ENCODE data around the gene RITA1. TPM values are rescaled to one million over a fixed set of nuclear protein-coding genes. Genes with fewer than 3 reads are reported as not detected.
A peak's percentile ranks its signal among the peaks of the same experiment; 100 is the strongest.

The RITA1 gene
- total RNA-seq, 2 donors from 2014 or later: 21.3 to 25.1 TPM

- no peaks in the 10 kb centered on the region for H3K27me3 Mint-ChIP-seq (ENCODE audit: low read depth)
- peaks cover 1 to 10% of the 10 kb centered on the region in 2 donors for H3K36me3 Mint-ChIP-seq (ENCODE audit: insufficient read depth in 2 of 2)
- H3K4me1 Mint-ChIP-seq (ENCODE audit: low read depth): peaks cover 3% of the 10 kb centered on the region
- no peak overlapping the region for H3K4me3 Mint-ChIP-seq
- no peaks in the 10 kb centered on the region for H3K9me3 Mint-ChIP-seq
- ATAC-seq (replicated peaks in 1 of 2) (no peak), DNase-seq (no peak)
- no peak overlapping the region for H3K27ac Mint-ChIP-seq
These were observed 25.6 kb upstream of the RITA1 start for GRCh38 chr12:113159937-113160336.

GRCh38 chr12:113161415-113162016 is 24.0 kb upstream of the RITA1 start:
- Mint-ChIP-seq H3K4me1 (ENCODE audit: low read depth) (peaks cover 3% of the 10 kb centered on the region), H3K9me3 (no peaks in the 10 kb centered on the region), H3K36me3 (ENCODE audit: insufficient read depth in 2 of 2) (peaks cover 1 to 12% of the 10 kb centered on the region in 2 donors), H3K27ac (peak overlapping the region; percentile 63), H3K27me3 (ENCODE audit: low read depth) (no peaks in the 10 kb centered on the region), H3K4me3 (no peak overlapping the region)
- DNase-seq (peak in 1 of 2 donors; percentile 25), ATAC-seq (replicated peaks in 1 of 2) (peak in 1 of 2 donors; percentile 39)

GRCh38 chr12:113162102-113163029 is 23.2 kb upstream of the RITA1 start:
- no peak overlapping the region for H3K4me3 Mint-ChIP-seq
- peaks cover 1 to 16% of the 10 kb centered on the region in 2 donors for H3K36me3 Mint-ChIP-seq (ENCODE audit: insufficient read depth in 2 of 2)
- no peaks in the 10 kb centered on the region for H3K27me3 Mint-ChIP-seq (ENCODE audit: low read depth)
- H3K27ac Mint-ChIP-seq: no peak overlapping the region
- peaks cover 3% of the 10 kb centered on the region for H3K4me1 Mint-ChIP-seq (ENCODE audit: low read depth)
- DNase-seq (no peak), ATAC-seq (replicated peaks in 1 of 2) (no peak)
- H3K9me3 Mint-ChIP-seq: no peaks in the 10 kb centered on the region

GRCh38 chr12:113163030-113163360 is 22.5 kb upstream of the RITA1 start:
- peaks cover 1 to 16% of the 10 kb centered on the region in 2 donors for H3K36me3 Mint-ChIP-seq (ENCODE audit: insufficient read depth in 2 of 2)
- ATAC-seq (replicated peaks in 1 of 2) (no peak), DNase-seq (no peak)
- no peaks in the 10 kb centered on the region for H3K27me3 Mint-ChIP-seq (ENCODE audit: low read depth)
- H3K9me3 Mint-ChIP-seq: no peaks in the 10 kb centered on the region
- H3K4me1 Mint-ChIP-seq (ENCODE audit: low read depth): peaks cover 3% of the 10 kb centered on the region
- no peak overlapping the region for H3K27ac Mint-ChIP-seq
- no peak overlapping the region for H3K4me3 Mint-ChIP-seq

GRCh38 chr12:113164014-113164413 is 21.5 kb upstream of the RITA1 start:
- Mint-ChIP-seq H3K27ac (no peak overlapping the region), H3K9me3 (no peaks in the 10 kb centered on the region)
- no peak for ATAC-seq (replicated peaks in 1 of 2)

GRCh38 chr12:113165521-113166450 is 19.7 kb upstream of the RITA1 start:
- Mint-ChIP-seq H3K27ac (no peak overlapping the region), H3K4me3 (no peak overlapping the region), H3K27me3 (ENCODE audit: low read depth) (no peaks in the 10 kb centered on the region), H3K4me1 (ENCODE audit: low read depth) (peaks cover 3% of the 10 kb centered on the region), H3K36me3 (ENCODE audit: insufficient read depth in 2 of 2) (peaks cover 3 to 20% of the 10 kb centered on the region in 2 donors), H3K9me3 (no peaks in the 10 kb centered on the region)
- ATAC-seq (replicated peaks in 1 of 2) (no peak), DNase-seq (no peak)

More at GRCh38 chr12:113164014-113164413, 21.5 kb upstream of the RITA1 start:
- H3K36me3 Mint-ChIP-seq (ENCODE audit: insufficient read depth in 2 of 2): peaks cover 1 to 17% of the 10 kb centered on the region in 2 donors
- H3K4me1 Mint-ChIP-seq (ENCODE audit: low read depth): peaks cover 3% of the 10 kb centered on the region
- DNase-seq: no peak
- H3K27me3 Mint-ChIP-seq (ENCODE audit: low read depth): no peaks in the 10 kb centered on the region
- H3K4me3 Mint-ChIP-seq: no peak overlapping the region

DNA sequence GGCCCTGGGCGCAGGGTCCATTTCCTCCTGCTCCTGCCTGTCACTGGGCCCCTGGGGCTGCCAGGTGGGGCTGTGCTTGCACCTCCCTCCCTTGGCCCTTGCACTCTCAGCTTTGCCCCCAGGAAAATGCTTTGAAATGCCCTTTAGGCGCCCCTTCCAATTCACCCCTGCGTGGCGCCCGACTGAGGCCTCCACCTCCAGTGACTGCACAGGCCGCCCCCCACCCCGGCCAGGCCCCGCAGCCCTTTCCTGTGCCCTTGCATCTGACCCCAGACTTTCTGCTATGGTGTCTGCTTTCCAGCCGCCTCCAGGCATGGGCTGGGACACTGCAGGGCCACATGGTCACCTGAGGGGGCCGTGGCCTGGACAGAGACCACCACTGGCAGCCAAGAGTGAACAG is 17.7 kb upstream of the RITA1 start:
- peaks cover 5 to 34% of the 10 kb centered on the region in 2 donors for H3K36me3 Mint-ChIP-seq (ENCODE audit: insufficient read depth in 2 of 2)
- no peaks in the 10 kb centered on the region for H3K4me1 Mint-ChIP-seq (ENCODE audit: low read depth)
- ATAC-seq (replicated peaks in 1 of 2) (no peak), DNase-seq (no peak)
- no peaks in the 10 kb centered on the region for H3K9me3 Mint-ChIP-seq
- H3K27ac Mint-ChIP-seq: no peak overlapping the region
- H3K27me3 Mint-ChIP-seq (ENCODE audit: low read depth): no peaks in the 10 kb centered on the region
- H3K4me3 Mint-ChIP-seq: no peak overlapping the region

- Mint-ChIP-seq H3K4me3 (no peak overlapping the region), H3K9me3 (no peaks in the 10 kb centered on the region), H3K4me1 (ENCODE audit: low read depth) (peaks cover 4% of the 10 kb centered on the region), H3K27me3 (ENCODE audit: low read depth) (no peaks in the 10 kb centered on the region), H3K36me3 (ENCODE audit: insufficient read depth in 2 of 2) (peaks cover 10 to 39% of the 10 kb centered on the region in 2 donors), H3K27ac (no peak overlapping the region)
- no peak for DNase-seq
- ATAC-seq (replicated peaks in 1 of 2): no peak
These were observed 15.8 kb upstream of the RITA1 start for GRCh38 chr12:113169697-113170096.

- no peaks in the 10 kb centered on the region for H3K9me3 Mint-ChIP-seq
- DNase-seq (no peak), ATAC-seq (replicated peaks in 1 of 2) (no peak)
- H3K4me3 Mint-ChIP-seq: no peak overlapping the region
- no peaks in the 10 kb centered on the region for H3K27me3 Mint-ChIP-seq (ENCODE audit: low read depth)
- H3K36me3 Mint-ChIP-seq (ENCODE audit: insufficient read depth in 2 of 2): peaks cover 10 to 39% of the 10 kb centered on the region in 2 donors
- H3K4me1 Mint-ChIP-seq (ENCODE audit: low read depth): peaks cover 5% of the 10 kb centered on the region
- H3K27ac Mint-ChIP-seq: no peak overlapping the region
These were observed 15.1 kb upstream of the RITA1 start for GRCh38 chr12:113170457-113170856.

DNA sequence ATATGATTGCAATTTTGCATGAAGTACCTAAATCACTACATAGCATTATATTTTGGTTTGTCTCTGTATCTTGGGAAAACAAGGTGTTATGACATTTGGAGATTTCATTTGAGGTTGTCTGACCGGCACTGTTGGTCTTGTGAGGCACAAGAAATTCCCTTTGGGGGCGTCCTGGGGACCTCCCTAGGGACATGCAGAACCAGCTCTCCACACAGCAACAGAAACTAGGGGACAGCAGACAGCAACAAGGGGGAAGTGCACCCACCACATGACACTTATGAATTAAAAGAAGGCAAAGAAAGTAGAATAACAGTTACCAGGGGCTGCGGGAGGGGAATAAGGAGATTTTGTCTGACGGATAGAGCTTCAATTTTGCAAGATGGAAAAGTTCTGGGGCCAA is 14.6 kb upstream of the RITA1 start:
- ATAC-seq (replicated peaks in 1 of 2) (no peak), DNase-seq (no peak)
- Mint-ChIP-seq H3K27ac (no peak overlapping the region), H3K4me3 (no peak overlapping the region), H3K4me1 (ENCODE audit: low read depth) (peaks cover 5% of the 10 kb centered on the region), H3K27me3 (ENCODE audit: low read depth) (no peaks in the 10 kb centered on the region), H3K36me3 (ENCODE audit: insufficient read depth in 2 of 2) (peaks cover 10 to 38% of the 10 kb centered on the region in 2 donors), H3K9me3 (no peaks in the 10 kb centered on the region)

GRCh38 chr12:113171543-113171942 is 14.0 kb upstream of the RITA1 start:
- peaks cover 5% of the 10 kb centered on the region for H3K4me1 Mint-ChIP-seq (ENCODE audit: low read depth)
- ATAC-seq (replicated peaks in 1 of 2): no peak
- peaks cover 10 to 41% of the 10 kb centered on the region in 2 donors for H3K36me3 Mint-ChIP-seq (ENCODE audit: insufficient read depth in 2 of 2)
- no peaks in the 10 kb centered on the region for H3K9me3 Mint-ChIP-seq
- no peaks in the 10 kb centered on the region for H3K27me3 Mint-ChIP-seq (ENCODE audit: low read depth)
- no peak for DNase-seq
- no peak overlapping the region for H3K4me3 Mint-ChIP-seq
- H3K27ac Mint-ChIP-seq: no peak overlapping the region

DNA sequence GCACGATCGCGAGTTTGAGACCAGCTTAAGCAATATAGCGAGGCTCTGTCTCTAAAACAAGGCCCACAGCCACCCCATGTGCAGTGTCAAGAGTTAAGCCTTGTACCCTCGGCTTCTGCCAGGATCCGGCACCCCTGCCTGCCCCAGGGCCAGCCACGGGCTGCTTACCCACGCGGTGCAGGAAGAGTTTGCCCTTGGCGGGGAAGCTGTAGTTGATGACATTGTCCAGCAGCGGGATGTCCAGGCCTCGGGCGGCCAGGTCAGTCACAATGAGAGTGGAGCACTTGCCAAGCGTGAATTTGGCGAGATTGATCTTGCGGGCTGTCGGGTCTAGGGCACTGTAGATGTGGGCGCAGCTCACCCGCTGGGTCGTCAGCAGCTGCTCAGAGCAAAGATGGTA is 13.3 kb upstream of the RITA1 start:
- Mint-ChIP-seq H3K27me3 (ENCODE audit: low read depth) (no peaks in the 10 kb centered on the region), H3K4me3 (no peak overlapping the region), H3K27ac (no peak overlapping the region), H3K9me3 (no peaks in the 10 kb centered on the region), H3K36me3 (ENCODE audit: insufficient read depth in 2 of 2) (peaks cover 15 to 42% of the 10 kb centered on the region in 2 donors), H3K4me1 (ENCODE audit: low read depth) (peaks cover 5% of the 10 kb centered on the region)
- ATAC-seq (replicated peaks in 1 of 2) (no peak), DNase-seq (no peak)
